GM12878 (cell line): ENCODE data around the gene PPP2R5A. TPM values are rescaled to one million over a fixed set of nuclear protein-coding genes. Genes with fewer than 3 reads are reported as not detected.

Experiments
- E4F1 ChIP-seq: fragments of 450-650 bp; IDR thresholded peaks from 2 replicates; pipeline ENCODE4 v1.6.1; 2018; ENCODE audit warnings: borderline replicate concordance, mild to moderate bottlenecking; ENCODE audit not compliant: partially characterized antibody
- EP300 ChIP-seq, 2 experiments: fragments of 150-350 bp in 1 of 2; IDR thresholded peaks; 2 replicates each; pipeline ENCODE4 v1.6.1; 2011 to 2012; ENCODE audit warnings: low read depth in 2 of 2, low read length in 2 of 2, borderline replicate concordance in 1 of 2, improper control_type of control experiment in 1 of 2, inconsistent platforms in 1 of 2; ENCODE audit not compliant: control insufficient read depth in 1 of 2
- NR2C1 ChIP-seq: fragments of 450-650 bp; IDR thresholded peaks from 2 replicates; pipeline ENCODE4 v1.6.1; 2017; ENCODE audit warnings: antibody characterized with exemption, mild to moderate bottlenecking, moderate library complexity
- PAX8 ChIP-seq: fragments of 450-650 bp; IDR thresholded peaks from 2 replicates; pipeline ENCODE4 v1.6.1; 2017; ENCODE audit warnings: mild to moderate bottlenecking, moderate library complexity
- POLR2AphosphoS2 ChIP-seq: IDR thresholded peaks from 2 replicates; pipeline ENCODE4 v1.6.1; 2011; ENCODE audit warnings: low read depth, mild to moderate bottlenecking, low read length, improper control_type of control experiment, moderate library complexity
- PRDM15 ChIP-seq: fragments of 450-650 bp; formaldehyde crosslinking; IDR thresholded peaks from 2 replicates; pipeline ENCODE4 v1.4.0; 2020; ENCODE audit warnings: mild to moderate bottlenecking, moderate library complexity
- ZNF207 ChIP-seq: fragments of 450-650 bp; IDR thresholded peaks from 2 replicates; pipeline ENCODE4 v1.6.1; 2014; ENCODE audit warnings: antibody characterized with exemption, mild to moderate bottlenecking, borderline replicate concordance
- ZNF274 ChIP-seq: IDR thresholded peaks from one replicate; pipeline ENCODE4 v1.8.0; 2011; ENCODE audit not compliant: insufficient read length, insufficient read depth
- polyA plus RNA-seq, 11 experiments: library from polyadenylated mRNA; depleted of rRNA in 4 of 11; unstranded in 6 of 11; stranded (reverse) in 5 of 11; fragments of >200 nt; fragmentation: Nextera tagmentation in 4 of 11; fragmentation: Illumina TruSeq in 1 of 11; extraction: Ambion mirVana in 4 of 11; extraction: Trizol in 1 of 11; gene quantifications; 1 replicate in 1 of 11; 2 replicates in 10 of 11; pipeline versions ENCODE4 v1.2.1 to v1.2.3, GENCODE V29; 2011 to 2016; ENCODE audit warnings: inconsistent platforms in 2 of 11, missing spikeins in 2 of 11, low read depth in 1 of 11
- total RNA-seq, 4 experiments: library from RNA; depleted of rRNA in 3 of 4; stranded (reverse); fragments of >200 nt in 3 of 4; fragmentation: Illumina TruSeq in 1 of 4; extraction: Trizol in 1 of 4; gene quantifications; 2 replicates each; pipeline versions ENCODE4 v1.2.1 to v1.2.3, GENCODE V29; 2013 to 2021

PPP2R5A gene
- total and polyA plus RNA-seq, 10 of the 15 experiments (the other 5 are each of a cell fraction or from before 2014, with no cell fraction given): 15.4 to 40.6 (median 32.5) TPM

DNA sequence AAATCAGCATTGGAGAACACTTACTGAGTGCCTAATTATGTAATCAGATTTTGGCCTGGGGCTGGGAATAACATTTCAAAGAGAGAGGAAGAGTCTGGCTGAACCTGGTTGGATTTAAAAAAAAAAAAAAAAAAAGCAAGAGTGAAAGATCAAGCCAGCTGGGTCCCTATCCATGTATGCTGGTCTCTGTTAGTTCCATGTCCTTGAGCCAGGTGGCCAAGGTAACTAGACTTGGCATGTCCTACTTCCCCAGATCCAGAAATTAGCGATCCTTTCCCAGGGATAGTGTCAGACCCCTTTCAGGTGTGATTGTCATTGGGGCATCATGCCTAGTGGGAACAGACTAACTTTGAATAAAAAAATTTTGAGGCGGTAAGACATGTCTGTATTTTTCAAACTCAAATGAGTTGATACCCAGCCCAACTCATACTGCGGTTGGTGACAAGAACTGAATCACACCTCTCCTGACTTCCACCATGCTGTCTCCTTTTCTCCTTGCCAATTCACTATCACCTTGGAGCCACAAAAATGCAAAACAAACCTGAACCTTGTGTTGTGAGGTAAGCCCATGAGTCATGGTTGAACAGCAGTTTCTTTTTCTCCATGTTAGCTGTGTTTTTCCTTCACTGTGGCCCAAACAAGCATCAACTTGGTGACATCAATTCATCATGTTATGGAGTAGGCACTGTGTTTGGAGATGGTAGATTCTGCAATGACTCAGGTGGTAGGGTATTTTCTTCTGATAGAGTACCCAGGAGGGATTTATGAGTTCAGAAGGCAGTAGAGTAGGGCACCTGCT, 24.5 kb upstream of the PPP2R5A start (continued):
- TF ChIP-seq E4F1: no peak
- TF ChIP-seq EP300 (IDR thresholded peaks at IDR 0.05; ENCODE audit: borderline replicate concordance in 1 of 2, control insufficient read depth in 1 of 2, low read depth in 2 of 2, low read length in 2 of 2): no peak
- TF ChIP-seq NR2C1: no peak
- TF ChIP-seq PRDM15 (CRISPR knock-in tag): no peak
- TF ChIP-seq ZNF274: no peak
- TF ChIP-seq PAX8: no peak
- TF ChIP-seq ZNF207: no peak
- no peak for TF ChIP-seq POLR2AphosphoS2
